Tibial nerve (tissue), 4 donors: ENCODE results near the gene APLP2.

Experiments
- CTCF ChIP-seq, 5 experiments: fragments of 200-600 bp in 3 of 5; fragments of 450-650 bp in 2 of 5; sonication (generic) in 3 of 5; IDR thresholded peaks; one replicate each; pipeline ENCODE4 v1.5.1; 2016 to 2019; ENCODE audit warnings: antibody characterized with exemption in 5 of 5, mild to moderate bottlenecking in 3 of 5, moderate library complexity in 2 of 5
- EP300 ChIP-seq, 2 donors: sonication (generic); formaldehyde crosslinking; IDR thresholded peaks; one replicate each; pipeline ENCODE4 v1.6.1; 2017; ENCODE audit warnings: antibody characterized with exemption in 2 of 2, mild to moderate bottlenecking in 1 of 2
- POLR2A ChIP-seq, 2 donors: fragments of 450-650 bp; IDR thresholded peaks; one replicate each; pipeline ENCODE4 v1.6.1; 2017; ENCODE audit warnings: antibody characterized with exemption in 2 of 2, mild to moderate bottlenecking in 2 of 2, moderate library complexity in 2 of 2

- TF ChIP-seq CTCF (IDR thresholded peaks at IDR 0.05) (no peak), POLR2A (IDR thresholded peaks at IDR 0.05) (no peak), EP300 (IDR thresholded peaks at IDR 0.05) (no peak)
Measured at GRCh38 chr11:130123414-130124040, 53.8 kb downstream of the APLP2 start.
